Suprapubic skin (tissue), 4 donors: ENCODE data around the gene ZNF383. TPM values are rescaled to one million over a fixed set of nuclear protein-coding genes. Genes with fewer than 3 reads are reported as not detected.
"Not testable (repeated sequence)": the region's sequence is repeated elsewhere in the genome, so short reads cannot be mapped to it uniquely, and the experiment has no call there.

Source experiments
- DNase-seq, 2 donors: peaks; one replicate each; pipeline ENCODE4 v3.0.0-alpha.2; 2019; ENCODE audit warnings: low spot score in 2 of 2
- H3K27ac ChIP-seq: fragments of 200-600 bp; sonication (generic); one replicate; pipeline ENCODE4 v1.5.1; 2019
- H3K27me3 ChIP-seq: fragments of 200-600 bp; sonication (generic); one replicate; pipeline ENCODE4 v1.5.1; 2019
- H3K36me3 ChIP-seq: fragments of 200-600 bp; sonication (generic); one replicate; pipeline ENCODE4 v1.5.1; 2019
- H3K4me1 ChIP-seq: fragments of 200-600 bp; sonication (generic); one replicate; pipeline ENCODE4 v1.5.1; 2019
- H3K4me3 ChIP-seq: fragments of 200-600 bp; sonication (generic); one replicate; pipeline ENCODE4 v1.5.1; 2019; ENCODE audit warnings: mild to moderate bottlenecking
- H3K9me3 ChIP-seq: fragments of 200-600 bp; sonication (generic); one replicate; pipeline ENCODE4 v1.5.1; 2019
- EP300 ChIP-seq: sonication (generic); formaldehyde crosslinking; IDR thresholded peaks from one replicate; pipeline ENCODE4 v1.6.1; 2017; ENCODE audit warnings: antibody characterized with exemption
- POLR2A ChIP-seq, 2 donors: fragments of 450-650 bp; IDR thresholded peaks; one replicate each; pipeline ENCODE4 v1.6.1; 2017; ENCODE audit warnings: antibody characterized with exemption in 2 of 2, mild to moderate bottlenecking in 2 of 2, moderate library complexity in 2 of 2
- POLR2AphosphoS5 ChIP-seq, 3 donors: sonication (generic); formaldehyde crosslinking; IDR thresholded peaks; one replicate each; pipeline ENCODE4 v1.6.1; 2017; ENCODE audit warnings: antibody characterized with exemption in 3 of 3
- WGBS: methylation state at CpG from one replicate; pipeline ENCODE4 v1.1.5; 2018; 5-methylcytosine and 5-hydroxymethylcytosine counted together
- total RNA-seq, 4 donors: library from RNA; depleted of rRNA; stranded (reverse); fragments of >200 nt; gene quantifications; one replicate each; pipeline ENCODE4 v1.1.0, GENCODE V29; 2016
- TF ChIP-seq, protein P1 (sequence below), 2 donors: fragments of 200-600 bp in 1 of 2; fragments of 450-650 bp in 1 of 2; sonication (generic) in 1 of 2; IDR thresholded peaks; one replicate each; pipeline ENCODE4 v1.5.1; 2016 to 2019; ENCODE audit warnings: antibody characterized with exemption in 2 of 2, mild to moderate bottlenecking in 1 of 2, moderate library complexity in 1 of 2

The ZNF383 gene
- total RNA-seq, 4 donors from 2014 or later, result 4.9 to 18.4 (median 7.6) TPM

DNA sequence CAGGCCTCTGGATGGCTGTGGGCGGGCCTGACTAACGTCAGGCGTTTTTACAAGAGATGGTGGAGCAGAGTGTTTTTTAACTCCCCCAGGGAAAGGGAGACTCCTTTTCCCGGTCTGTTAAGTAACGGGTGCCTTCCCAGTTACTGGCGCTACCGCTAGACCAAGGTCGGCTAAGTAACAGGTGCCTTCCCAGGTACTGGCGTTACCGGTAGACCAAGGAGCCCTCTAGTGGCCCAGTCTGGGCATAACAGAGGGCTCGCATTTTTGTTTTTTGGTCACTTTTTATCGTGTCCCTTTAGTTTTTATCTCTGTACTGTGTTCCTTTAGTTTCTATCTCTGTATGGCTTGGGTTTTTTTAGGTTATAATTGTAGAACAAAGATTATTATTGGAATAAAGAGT is 10.0 kb downstream of the ZNF383 start:
- Histone ChIP-seq H3K4me1 (no peaks in the 10 kb centered on the region), H3K27me3 (no peaks in the 10 kb centered on the region), H3K4me3 (no peak overlapping the region), H3K27ac (no peak overlapping the region), H3K9me3 (peaks cover 12% of the 10 kb centered on the region), H3K36me3 (peaks cover 84% of the 10 kb centered on the region)
- no peak for DNase-seq
- TF ChIP-seq, protein P1, sequence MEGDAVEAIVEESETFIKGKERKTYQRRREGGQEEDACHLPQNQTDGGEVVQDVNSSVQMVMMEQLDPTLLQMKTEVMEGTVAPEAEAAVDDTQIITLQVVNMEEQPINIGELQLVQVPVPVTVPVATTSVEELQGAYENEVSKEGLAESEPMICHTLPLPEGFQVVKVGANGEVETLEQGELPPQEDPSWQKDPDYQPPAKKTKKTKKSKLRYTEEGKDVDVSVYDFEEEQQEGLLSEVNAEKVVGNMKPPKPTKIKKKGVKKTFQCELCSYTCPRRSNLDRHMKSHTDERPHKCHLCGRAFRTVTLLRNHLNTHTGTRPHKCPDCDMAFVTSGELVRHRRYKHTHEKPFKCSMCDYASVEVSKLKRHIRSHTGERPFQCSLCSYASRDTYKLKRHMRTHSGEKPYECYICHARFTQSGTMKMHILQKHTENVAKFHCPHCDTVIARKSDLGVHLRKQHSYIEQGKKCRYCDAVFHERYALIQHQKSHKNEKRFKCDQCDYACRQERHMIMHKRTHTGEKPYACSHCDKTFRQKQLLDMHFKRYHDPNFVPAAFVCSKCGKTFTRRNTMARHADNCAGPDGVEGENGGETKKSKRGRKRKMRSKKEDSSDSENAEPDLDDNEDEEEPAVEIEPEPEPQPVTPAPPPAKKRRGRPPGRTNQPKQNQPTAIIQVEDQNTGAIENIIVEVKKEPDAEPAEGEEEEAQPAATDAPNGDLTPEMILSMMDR (IDR thresholded peaks at IDR 0.05), result peak in 1 of 2 donors; percentile 30
- no peak for TF ChIP-seq POLR2A (IDR thresholded peaks at IDR 0.05)
- WGBS, result 65% methylated on average over 12 of the region's 12 CpGs

GRCh38 chr19:37243206-37243632 is 25.2 kb downstream of the ZNF383 start:
- Histone ChIP-seq H3K27me3 (no peaks in the 10 kb centered on the region), H3K4me3 (no peak overlapping the region), H3K36me3 (peaks cover 72% of the 10 kb centered on the region), H3K9me3 (peaks cover 68% of the 10 kb centered on the region), H3K27ac (no peak overlapping the region), H3K4me1 (no peaks in the 10 kb centered on the region)
- TF ChIP-seq EP300 (no peak), POLR2A (IDR thresholded peaks at IDR 0.05) (no peak), POLR2AphosphoS5 (IDR thresholded peaks at IDR 0.05) (no peak)
- TF ChIP-seq, protein P1 (IDR thresholded peaks at IDR 0.05), result no peak
- 94% methylated on average over 4 of the region's 4 CpGs for WGBS
- DNase-seq, result no peak

GRCh38 chr19:37251308-37252229 is 33.6 kb downstream of the ZNF383 start:
- DNase-seq, result no peak
- no peaks in the 10 kb centered on the region for H3K4me1 ChIP-seq
- WGBS, result 2% methylated on average over 13 of the region's 39 CpGs
- H3K36me3 ChIP-seq, result no peaks in the 10 kb centered on the region
- H3K27ac ChIP-seq, result no peak overlapping the region
- H3K4me3 ChIP-seq, result peak overlapping the region; percentile 52
- TF ChIP-seq EP300 (no peak), POLR2AphosphoS5 (IDR thresholded peaks at IDR 0.05) (no peak), POLR2A (IDR thresholded peaks at IDR 0.05) (no peak)
- TF ChIP-seq, protein P1 (IDR thresholded peaks at IDR 0.05), result no peak
- no peaks in the 10 kb centered on the region for H3K27me3 ChIP-seq
- peaks cover 59% of the 10 kb centered on the region for H3K9me3 ChIP-seq

DNA sequence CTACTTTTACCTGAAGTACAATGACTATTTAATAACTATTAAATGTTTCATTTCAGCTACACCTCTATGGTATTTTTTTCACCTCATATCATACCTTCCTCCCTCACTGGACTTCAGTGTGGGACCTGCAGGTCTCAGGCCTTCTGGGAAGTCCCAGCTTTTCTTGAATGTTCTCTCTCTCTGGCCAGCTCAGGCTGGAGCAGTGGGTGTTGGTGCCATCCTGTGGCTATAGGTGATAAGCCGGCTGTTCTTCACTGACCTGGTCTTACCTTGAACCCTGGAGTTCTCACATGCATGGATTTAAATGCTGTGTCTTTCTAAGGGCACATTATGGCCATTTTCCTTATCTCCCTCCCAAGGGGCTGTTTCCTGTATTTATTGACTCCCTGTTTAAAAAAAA is 45.0 kb downstream of the ZNF383 start:
- WGBS, result 91% methylated on average over 1 of the region's 1 CpG
- DNase-seq, result not testable (repeated sequence)

GRCh38 chr19:37267005-37267404 is 49.0 kb downstream of the ZNF383 start:
- H3K27ac ChIP-seq, H3K36me3 ChIP-seq, H3K4me1 ChIP-seq, H3K4me3 ChIP-seq, DNase-seq, H3K9me3 ChIP-seq, H3K27me3 ChIP-seq: not testable (repeated sequence)
- 97% methylated on average over 8 of the region's 12 CpGs for WGBS

More for the DNA sequence above, 45.0 kb downstream of the ZNF383 start:
- not testable (repeated sequence) for H3K36me3 ChIP-seq, H3K27me3 ChIP-seq, H3K4me3 ChIP-seq, H3K4me1 ChIP-seq, H3K9me3 ChIP-seq, H3K27ac ChIP-seq

DNA sequence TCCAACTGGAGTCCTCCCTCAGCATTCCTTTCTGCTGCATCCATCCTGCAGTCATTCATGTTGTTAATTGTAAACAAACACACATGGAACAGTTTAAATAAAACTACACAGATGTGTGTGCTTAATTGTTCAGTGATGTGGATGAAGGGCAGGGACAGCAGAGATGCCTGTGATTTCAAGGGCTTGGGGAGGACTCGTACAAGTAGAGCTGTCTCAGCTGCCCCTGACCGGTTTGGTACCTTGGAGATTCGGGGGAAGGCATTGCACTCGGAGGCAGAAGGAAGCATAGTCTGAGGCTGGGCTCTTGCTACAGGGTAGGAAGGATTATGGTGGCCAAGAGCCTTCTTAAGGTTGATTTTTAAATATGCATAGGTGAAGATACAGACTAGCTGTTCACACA is 49.7 kb downstream of the ZNF383 start:
- DNase-seq, H3K27me3 ChIP-seq, H3K9me3 ChIP-seq, H3K27ac ChIP-seq, H3K4me3 ChIP-seq, H3K36me3 ChIP-seq, H3K4me1 ChIP-seq: not testable (repeated sequence)
- WGBS, result 78% methylated on average over 4 of the region's 4 CpGs

DNA sequence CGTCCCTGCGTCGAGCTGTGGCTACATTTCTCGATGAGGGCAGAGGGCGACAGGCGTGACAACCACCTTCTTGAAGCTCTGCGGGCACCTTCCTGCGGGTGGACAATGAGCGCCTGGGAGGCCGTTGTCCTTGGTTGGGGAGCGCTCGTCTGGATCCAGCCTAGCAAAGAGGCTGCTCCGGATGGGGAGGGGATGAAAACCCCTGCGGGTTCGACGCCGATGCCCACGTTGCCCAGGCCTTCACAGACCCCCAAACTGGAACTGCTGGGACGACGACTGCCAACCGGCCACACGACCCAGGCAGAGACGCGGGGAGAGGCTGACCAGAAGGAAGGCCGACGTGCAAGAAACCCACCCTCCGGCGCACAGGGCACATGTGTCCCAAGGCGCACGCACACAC is 62.6 kb downstream of the ZNF383 start:
- not testable (repeated sequence) for H3K4me3 ChIP-seq, H3K27ac ChIP-seq, H3K9me3 ChIP-seq, H3K4me1 ChIP-seq, H3K36me3 ChIP-seq, H3K27me3 ChIP-seq, DNase-seq
- 93% methylated on average over 15 of the region's 30 CpGs for whole genome bisulfite sequencing

DNA sequence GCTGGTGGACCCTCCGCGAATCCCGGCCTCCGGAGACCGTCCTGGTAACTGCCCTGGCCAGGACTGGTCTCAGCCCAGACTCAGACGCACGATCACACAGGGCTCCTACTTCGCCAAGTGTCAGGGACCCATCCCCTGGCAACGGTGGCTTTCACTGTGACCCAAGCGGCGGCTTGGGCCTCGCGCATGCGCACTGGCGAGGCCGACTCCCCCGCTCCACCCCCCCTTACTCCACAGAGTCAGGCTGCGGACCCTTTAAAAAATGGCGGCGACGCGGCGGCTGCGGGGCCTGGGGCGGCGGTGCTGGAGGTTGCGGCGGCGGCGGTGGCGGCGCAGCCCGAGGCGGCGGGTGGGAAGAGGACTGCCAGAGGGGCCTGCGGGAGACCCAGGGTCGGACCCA is 66.0 kb downstream of the ZNF383 start:
- DNase-seq, H3K4me3 ChIP-seq, H3K36me3 ChIP-seq, H3K4me1 ChIP-seq, H3K27ac ChIP-seq, H3K27me3 ChIP-seq, H3K9me3 ChIP-seq: not testable (repeated sequence)
- no CpG with 5 or more reads among the region's 37 CpGs for WGBS

GRCh38 chr19:37289229-37289628 is 71.2 kb downstream of the ZNF383 start:
- not testable (repeated sequence) for H3K4me3 ChIP-seq, H3K27ac ChIP-seq, H3K36me3 ChIP-seq, H3K4me1 ChIP-seq, H3K27me3 ChIP-seq
- peak in 1 of 2 donors; percentile 97 for DNase-seq
- H3K9me3 ChIP-seq, result peaks cover 11% of the 10 kb centered on the region
- WGBS, result 96% methylated on average over 35 of the region's 39 CpGs
